NOMO-1 (cell line): ENCODE data around the gene LHFPL3.

Experiments
- DNase-seq, 2 experiments: peaks; one replicate each; lab custom pipeline; 2025; ENCODE audit not compliant: unreplicated experiment in 2 of 2; lab: John Stamatoyannopoulos, UW

The LHFPL3 gene

DNA sequence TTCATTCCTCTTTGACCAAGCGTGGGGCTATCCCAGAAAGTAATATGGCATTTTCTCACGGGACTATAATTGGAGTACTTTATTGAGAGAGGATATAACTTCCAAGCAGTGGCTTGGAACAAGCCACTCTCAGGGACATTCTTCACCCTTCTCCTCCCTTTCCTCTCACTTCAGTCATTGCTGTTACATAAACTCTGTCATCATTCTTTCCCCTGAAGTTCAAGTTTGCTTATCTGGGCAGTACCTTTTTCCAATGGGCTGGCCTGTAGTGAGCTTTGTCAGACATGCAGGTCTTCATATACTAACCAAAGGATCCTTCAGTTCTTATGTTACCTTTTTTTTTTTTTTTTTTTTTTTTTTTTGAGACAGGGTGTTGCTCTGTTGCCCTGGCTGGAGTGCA, 626.9 kb downstream of the LHFPL3 start:
- no peak for DNase-seq
